ENCODE data around the gene CHKB. TPM values are rescaled to one million over a fixed set of nuclear protein-coding genes. Genes with fewer than 3 reads are reported as not detected.
"Not testable (repeated sequence)": the region's sequence is repeated elsewhere in the genome, so short reads cannot be mapped to it uniquely, and the experiment has no call there.

Gene CHKB
- total RNA-seq, 1 donor from 2014 or later: 81.1 TPM

GRCh38 chr22:50610041-50610451, 27.4 kb upstream of the CHKB start:
- TF ChIP-seq, protein P1, sequence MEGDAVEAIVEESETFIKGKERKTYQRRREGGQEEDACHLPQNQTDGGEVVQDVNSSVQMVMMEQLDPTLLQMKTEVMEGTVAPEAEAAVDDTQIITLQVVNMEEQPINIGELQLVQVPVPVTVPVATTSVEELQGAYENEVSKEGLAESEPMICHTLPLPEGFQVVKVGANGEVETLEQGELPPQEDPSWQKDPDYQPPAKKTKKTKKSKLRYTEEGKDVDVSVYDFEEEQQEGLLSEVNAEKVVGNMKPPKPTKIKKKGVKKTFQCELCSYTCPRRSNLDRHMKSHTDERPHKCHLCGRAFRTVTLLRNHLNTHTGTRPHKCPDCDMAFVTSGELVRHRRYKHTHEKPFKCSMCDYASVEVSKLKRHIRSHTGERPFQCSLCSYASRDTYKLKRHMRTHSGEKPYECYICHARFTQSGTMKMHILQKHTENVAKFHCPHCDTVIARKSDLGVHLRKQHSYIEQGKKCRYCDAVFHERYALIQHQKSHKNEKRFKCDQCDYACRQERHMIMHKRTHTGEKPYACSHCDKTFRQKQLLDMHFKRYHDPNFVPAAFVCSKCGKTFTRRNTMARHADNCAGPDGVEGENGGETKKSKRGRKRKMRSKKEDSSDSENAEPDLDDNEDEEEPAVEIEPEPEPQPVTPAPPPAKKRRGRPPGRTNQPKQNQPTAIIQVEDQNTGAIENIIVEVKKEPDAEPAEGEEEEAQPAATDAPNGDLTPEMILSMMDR (IDR thresholded peaks at IDR 0.05; ENCODE audit: insufficient read depth, low read length, poor library complexity, severe bottlenecking): no peak
- DNase-seq (ENCODE audit: low read depth): no peak
- H3K27me3 ChIP-seq (ENCODE audit: control insufficient read depth, insufficient read depth, low read length): peaks cover 70% of the 10 kb centered on the region
- no peak overlapping the region for H3K4me3 ChIP-seq (ENCODE audit: low read depth, low read length)
- no peaks in the 10 kb centered on the region for H3K36me3 ChIP-seq (ENCODE audit: control insufficient read depth, insufficient read depth, low read length)

DNA sequence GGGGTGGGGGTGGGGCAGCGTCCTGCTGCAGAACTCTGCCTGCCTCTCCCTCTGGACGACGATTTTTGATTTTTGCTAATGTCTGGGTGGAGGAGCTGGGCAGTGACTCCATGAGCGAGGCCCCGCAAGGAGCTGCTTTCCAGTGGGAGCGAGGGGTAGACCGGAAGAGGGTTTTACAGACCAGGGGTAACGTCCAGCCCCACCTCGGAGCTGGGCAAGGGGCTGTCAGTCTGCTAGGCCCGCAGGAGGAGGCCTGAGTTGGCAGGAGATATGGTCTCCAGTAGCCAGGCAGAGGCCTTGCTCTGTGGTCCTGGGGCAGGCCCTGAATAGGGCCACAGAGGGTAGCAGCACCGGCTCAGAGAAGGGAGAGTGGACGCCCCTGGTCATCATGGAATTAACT, 26.9 kb upstream of the CHKB start:
- no peak for DNase-seq (ENCODE audit: low read depth)
- TF ChIP-seq, protein P1 (IDR thresholded peaks at IDR 0.05; ENCODE audit: insufficient read depth, low read length, poor library complexity, severe bottlenecking): no peak
- Histone ChIP-seq H3K36me3 (ENCODE audit: control insufficient read depth, insufficient read depth, low read length) (no peaks in the 10 kb centered on the region), H3K27me3 (ENCODE audit: control insufficient read depth, insufficient read depth, low read length) (peaks cover 75% of the 10 kb centered on the region), H3K4me3 (ENCODE audit: low read depth, low read length) (no peak overlapping the region)

DNA sequence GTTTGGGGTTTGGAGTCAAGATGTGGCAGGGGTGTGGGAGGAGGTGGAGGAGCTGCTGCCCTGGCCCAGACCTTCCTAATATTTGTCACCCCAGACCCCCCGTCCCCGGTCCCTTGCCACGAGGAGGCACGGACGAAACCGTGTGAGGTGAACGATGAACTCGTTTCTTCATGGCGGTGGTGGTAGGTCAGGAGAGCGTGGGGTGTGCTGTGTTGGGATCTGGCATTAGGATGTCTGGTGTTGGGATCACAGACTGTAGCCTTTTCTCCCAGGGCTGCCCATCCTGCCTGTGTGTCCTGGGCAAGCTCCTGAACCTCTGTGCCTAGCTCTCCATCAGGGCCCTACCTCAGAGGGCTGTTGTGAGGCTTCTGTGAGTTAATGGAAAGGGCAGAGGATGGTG, 26.3 kb upstream of the CHKB start:
- H3K27me3 ChIP-seq (ENCODE audit: control insufficient read depth, insufficient read depth, low read length): peaks cover 78% of the 10 kb centered on the region
- no peak overlapping the region for H3K4me3 ChIP-seq (ENCODE audit: low read depth, low read length)
- no peak for DNase-seq (ENCODE audit: low read depth)
- H3K36me3 ChIP-seq (ENCODE audit: control insufficient read depth, insufficient read depth, low read length): no peaks in the 10 kb centered on the region
- TF ChIP-seq, protein P1 (IDR thresholded peaks at IDR 0.05; ENCODE audit: insufficient read depth, low read length, poor library complexity, severe bottlenecking): no peak

DNA sequence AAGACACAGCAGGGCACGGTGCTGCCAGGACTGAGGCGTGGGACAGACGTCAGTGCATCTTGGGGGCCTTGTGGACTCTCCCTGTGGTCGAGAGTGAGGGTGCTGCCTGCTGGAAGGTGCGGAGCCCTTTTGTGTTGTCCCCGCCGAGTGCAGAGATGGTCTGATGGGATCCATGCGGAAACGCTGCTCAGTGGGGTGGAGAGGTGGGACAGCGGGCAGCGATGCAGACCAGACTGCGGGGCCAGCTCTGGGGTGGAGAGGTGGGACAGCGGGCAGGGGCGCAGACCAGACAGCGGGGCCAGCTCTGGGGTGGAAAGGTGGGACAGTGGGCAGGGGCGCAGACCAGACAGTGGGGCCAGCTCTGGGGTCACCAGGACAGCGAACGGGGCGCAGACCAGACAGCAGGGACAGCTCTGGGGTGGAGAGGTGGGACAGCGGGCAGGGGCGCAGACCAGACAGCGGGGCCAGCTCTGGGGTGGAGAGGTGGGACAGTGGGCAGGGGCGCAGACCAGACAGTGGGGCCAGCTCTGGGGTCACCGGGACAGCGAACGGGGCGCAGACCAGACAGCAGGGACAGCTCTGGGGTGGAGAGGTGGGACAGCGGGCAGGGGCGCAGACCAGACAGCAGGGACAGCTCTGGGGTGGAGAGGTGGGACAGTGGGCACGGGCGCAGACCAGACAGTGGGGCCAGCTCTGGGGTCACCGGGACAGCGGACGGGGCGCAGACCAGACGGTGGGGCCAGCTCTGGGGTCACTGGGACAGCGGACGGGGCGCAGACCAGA, 25.6 kb upstream of the CHKB start:
- H3K36me3 ChIP-seq (ENCODE audit: control insufficient read depth, insufficient read depth, low read length): not testable (repeated sequence)
- peaks cover 82% of the 10 kb centered on the region for H3K27me3 ChIP-seq (ENCODE audit: control insufficient read depth, insufficient read depth, low read length)

DNA sequence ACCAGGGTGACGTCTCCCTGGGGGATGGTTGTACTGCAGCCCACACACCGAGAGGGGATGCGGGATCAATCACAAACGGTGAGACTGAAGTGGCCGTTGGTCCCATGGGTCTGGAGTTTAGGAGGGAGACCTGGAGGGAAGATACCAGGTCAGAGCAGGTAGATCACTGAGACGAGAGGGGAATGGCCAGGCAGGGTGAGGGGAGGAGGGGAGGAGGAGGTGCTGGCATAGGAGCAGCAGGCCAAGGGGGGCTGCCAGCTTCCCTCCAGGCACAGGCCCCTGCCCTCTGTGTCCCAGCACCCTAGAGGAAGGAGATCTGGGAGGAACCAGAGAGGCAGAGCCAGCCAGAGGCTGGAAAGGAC, 25.0 kb upstream of the CHKB start:
- Histone ChIP-seq H3K4me3 (ENCODE audit: low read depth, low read length) (no peak overlapping the region), H3K27me3 (ENCODE audit: control insufficient read depth, insufficient read depth, low read length) (peaks cover 83% of the 10 kb centered on the region), H3K36me3 (ENCODE audit: control insufficient read depth, insufficient read depth, low read length) (no peaks in the 10 kb centered on the region)
- no peak for DNase-seq (ENCODE audit: low read depth)
- TF ChIP-seq, protein P1 (IDR thresholded peaks at IDR 0.05; ENCODE audit: insufficient read depth, low read length, poor library complexity, severe bottlenecking): no peak

More for the DNA sequence above, 25.6 kb upstream of the CHKB start:
- DNase-seq (ENCODE audit: low read depth); H3K4me3 ChIP-seq (ENCODE audit: low read depth, low read length): not testable (repeated sequence)

DNA sequence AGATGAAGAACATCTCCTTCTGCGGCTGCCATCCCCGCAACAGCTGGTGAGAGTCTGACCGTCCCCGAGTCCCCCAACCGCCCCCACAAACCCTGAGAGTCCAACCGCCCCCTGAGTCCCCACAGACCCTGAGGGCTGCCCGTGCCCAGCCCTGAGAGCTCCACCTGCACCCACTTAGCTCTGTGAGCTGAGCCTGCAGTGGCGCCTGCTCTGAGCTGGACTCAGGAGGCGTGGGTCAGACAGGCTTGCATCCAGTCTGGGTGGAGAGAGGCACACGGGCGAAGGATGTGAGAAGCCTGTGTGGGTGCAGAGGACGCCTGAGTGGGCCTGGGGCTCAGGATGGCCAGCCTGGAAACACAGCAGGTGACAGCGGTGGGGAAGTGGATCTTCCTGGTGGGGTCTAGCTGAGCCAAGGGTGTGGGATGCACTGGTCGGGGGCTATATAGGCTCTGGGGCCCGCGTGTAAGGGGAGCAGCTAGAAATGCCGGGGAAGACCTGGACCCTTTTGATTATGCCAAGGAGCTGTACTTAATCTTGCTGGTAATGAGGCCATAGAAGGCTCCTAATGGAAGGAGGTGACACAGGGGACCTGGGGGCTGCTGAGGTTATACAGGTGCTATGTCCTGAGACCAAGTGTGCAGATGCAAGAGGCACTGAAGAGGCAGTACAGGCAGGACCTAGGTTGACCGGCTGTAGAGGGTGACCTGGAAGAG, 24.5 kb upstream of the CHKB start:
- peaks cover 82% of the 10 kb centered on the region for H3K27me3 ChIP-seq (ENCODE audit: control insufficient read depth, insufficient read depth, low read length)
- no peaks in the 10 kb centered on the region for H3K36me3 ChIP-seq (ENCODE audit: control insufficient read depth, insufficient read depth, low read length)
- TF ChIP-seq, protein P1 (IDR thresholded peaks at IDR 0.05; ENCODE audit: insufficient read depth, low read length, poor library complexity, severe bottlenecking): no peak
- no peak overlapping the region for H3K4me3 ChIP-seq (ENCODE audit: low read depth, low read length)
- DNase-seq (ENCODE audit: low read depth): no peak
